GM21423 (cell line): ENCODE results near the gene EDAR.

Experiments used
- ATAC-seq: cut with Tn5 transposase; IDR thresholded peaks from one replicate; pipeline ENCODE4 v1.9.1; 2021; ENCODE audit warnings: mild to moderate bottlenecking, moderate library complexity; ENCODE audit not compliant: unreplicated experiment

Gene EDAR

DNA sequence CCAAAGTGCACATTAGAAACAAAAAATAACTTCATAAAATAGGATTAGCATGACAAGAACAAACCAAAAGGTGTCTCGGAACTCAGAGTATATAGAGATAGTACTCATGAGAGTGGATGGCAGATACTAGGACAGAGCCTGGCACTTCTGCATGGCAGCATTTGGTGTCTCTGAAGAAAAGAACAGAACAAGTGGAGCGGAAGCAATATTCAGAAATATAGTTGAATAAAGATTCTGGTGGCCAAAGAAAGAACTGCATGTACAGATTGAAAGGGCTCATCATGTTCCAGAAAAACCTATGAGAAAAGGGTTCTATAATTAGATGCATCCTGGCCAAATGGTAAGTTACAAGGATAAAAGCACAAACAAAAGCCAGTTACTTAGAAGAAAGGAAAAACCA lies 111.5 kb downstream of the EDAR start:
- ATAC-seq, result no peak

DNA sequence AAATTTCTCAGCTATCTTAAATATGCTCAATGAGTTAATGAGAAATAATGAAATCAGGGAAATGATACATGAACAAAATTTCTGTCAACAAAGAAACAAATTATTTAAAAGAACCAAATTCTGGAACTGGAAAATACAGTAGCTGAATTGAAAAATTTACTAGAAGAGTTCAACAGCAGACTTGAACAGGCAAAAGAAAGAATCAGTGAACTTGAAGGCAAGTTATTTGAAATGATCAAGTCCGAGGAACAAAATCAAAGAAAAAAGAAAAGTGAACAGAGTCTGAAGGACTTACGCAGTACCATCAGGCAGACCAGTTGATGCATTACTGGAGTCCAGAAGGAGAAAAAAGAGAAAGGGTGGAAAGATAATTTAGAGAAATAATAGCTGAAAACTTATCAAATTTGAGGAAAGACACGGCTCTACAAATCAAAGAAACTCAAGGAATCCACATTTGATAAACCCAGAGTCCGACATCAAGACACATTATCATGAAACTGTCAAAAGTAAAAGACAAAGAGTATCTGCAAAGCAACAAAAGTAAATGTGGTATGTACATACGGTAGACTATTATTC lies 118.9 kb downstream of the EDAR start:
- no peak for ATAC-seq

DNA sequence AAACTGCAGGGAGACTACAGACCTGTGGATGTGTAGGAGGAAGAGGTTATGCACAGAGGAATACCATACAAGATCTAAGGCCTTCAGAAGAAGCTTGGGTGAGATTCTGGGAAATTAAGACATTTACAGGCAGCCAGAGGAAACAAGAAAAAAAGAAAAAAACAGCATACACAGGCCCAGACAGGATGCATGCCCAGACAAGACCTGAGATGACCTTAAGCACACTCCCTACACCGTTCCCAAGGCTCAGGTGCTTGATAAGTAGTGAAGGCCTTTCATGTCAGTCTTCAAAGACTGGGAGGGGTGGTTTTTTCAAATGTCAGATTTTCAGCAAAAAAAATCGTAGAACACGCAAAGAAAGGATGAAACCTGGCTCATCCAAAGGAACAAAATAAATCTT lies 119.5 kb downstream of the EDAR start:
- ATAC-seq, result no peak

DNA sequence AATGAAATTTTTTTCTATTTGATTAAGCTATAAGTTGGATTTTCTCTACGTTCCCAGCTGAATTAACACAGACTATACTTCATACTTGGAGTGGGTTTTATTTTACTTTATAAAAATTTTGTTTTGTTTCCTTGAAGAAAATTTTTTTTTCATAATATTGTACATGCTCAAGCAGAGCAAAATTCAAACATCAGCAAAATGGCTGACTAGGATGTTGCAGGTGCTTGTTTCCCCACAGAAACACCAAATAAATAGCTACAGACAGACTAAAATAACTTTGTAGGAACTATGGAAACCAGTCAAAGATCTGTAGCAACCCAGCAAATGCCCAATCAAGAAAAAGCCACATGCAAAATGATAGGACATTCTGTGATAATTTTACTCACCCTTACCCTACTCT lies 120.1 kb downstream of the EDAR start:
- no peak for ATAC-seq

DNA sequence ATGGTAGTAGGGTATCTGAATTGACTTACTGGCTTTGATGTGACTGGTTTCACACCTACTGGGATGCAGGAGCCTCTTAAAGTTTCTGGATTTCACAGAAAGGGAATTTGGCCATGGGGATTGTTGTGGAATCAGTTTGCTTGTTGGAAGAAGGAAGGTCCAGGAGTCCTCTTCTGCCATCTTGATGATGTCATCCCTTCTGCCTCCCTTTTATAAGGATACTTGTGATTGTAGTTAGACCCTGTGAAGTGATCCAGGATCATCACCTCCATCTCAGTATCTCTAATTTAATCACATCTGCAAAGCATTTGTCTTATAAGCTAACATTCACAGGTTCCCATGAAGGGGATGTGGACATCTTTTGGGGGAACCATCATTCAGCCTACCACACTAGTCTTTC lies 123.0 kb downstream of the EDAR start:
- no peak for ATAC-seq

DNA sequence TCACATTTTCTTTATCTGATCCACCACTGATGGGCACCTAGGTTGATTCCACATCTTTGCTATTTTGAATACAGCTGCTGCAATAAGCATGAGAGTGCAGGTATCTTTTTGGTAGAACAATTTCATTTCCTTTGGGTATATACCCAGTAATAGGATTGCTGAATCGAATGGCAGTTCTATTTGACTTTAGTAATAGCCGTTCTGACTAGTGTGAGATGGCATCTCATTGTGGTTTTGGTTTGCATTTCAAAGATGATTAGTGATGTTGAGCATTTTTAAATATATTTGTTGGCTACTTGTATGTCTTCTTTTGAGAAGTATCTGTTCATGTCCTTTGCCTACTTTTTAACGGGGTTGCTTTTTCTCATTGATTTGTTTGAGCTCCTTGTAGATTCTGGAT lies 130.1 kb downstream of the EDAR start:
- ATAC-seq, result no peak

DNA sequence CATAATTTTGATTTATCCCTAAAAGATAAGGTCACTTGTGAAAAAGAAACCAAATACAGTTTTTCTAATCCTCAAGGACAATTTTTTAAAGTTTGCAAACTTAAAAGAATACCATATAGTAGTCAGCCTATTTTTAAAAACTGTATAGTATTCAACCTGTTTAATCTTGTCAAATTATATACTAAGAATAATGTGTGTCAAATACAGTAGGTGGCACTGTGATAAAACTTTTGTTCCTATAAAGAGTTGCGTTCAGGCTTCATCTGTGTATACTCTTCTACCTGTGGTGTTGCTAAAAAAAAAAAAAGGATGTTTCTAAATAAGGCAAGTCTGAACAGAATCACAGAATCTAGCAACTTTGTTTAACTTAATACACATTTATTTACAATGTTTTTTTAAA lies 133.8 kb downstream of the EDAR start:
- ATAC-seq, result no peak

DNA sequence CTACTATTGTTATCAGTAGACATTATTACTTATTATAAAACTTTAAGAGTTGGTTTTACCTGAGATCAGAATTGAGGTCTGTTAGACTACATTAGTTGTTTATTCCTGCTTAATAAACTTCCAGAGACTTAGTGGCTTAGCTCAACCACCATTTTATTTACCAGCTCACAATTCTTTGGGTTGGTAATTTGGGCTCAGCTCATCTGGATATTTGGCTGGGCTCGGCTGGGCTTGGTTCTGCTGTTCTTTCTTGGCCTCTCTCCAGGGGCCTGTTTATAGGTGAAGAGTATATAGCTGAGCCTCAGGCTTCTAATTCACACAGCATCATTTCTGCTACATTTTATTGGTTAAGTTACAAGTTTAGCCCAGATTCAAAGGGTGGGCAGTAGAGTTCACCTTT lies 134.5 kb downstream of the EDAR start:
- ATAC-seq, result no peak

DNA sequence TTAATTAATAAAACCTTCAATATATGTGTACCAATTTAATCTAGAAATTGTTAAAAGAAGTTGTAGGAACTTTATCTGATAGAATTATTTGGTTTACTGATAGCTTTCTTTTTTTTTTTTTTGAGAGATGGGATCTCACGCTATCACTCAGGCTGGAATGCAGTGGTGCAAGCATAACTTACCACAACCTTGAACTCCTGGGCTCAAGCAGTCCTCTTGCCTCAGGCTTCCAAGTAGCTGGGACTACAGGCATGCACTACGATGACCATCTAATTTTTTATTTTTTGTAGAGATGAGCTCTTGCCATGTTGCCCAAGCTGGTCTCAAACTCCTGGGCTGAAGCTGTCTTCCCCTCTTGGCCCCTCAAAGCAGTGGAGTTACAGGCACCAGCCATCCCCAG lies 135.6 kb downstream of the EDAR start:
- no peak for ATAC-seq

DNA sequence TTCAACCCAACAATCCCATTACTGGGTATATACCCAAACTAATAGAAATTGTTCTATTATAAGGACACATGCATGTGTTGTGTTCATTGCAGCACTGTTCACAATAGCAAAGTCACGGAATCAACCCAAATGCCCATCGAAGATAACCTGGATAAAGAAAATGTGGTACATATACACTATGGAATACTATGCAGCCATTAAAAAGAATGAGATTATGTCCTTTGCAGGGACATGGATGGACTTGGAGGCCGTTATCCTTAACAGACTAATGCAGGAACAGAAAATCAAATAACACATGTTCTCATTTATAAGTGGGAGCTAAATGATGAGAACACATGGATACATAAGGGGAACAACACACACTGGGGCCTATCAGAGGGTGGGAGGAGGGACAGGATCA lies 136.6 kb downstream of the EDAR start:
- no peak for ATAC-seq

DNA sequence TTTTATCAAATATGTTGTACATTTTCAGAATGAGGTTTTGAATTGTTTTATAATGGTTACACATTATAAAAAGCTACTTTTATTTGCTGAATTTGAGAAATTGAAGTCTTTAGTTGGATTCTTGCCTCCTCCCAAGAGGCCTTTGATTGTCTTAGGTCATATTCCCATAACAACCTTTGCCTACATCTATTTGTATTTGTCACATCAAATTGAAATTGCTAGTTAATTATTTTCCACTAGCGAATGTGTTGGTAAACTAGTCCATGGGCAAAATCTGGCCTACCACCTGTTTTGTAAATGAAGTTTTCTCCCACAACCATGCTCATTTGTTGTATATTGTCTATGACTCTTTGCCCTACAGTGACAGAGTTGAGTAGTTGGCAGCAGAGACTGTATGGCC lies 142.0 kb downstream of the EDAR start:
- ATAC-seq, result no peak

DNA sequence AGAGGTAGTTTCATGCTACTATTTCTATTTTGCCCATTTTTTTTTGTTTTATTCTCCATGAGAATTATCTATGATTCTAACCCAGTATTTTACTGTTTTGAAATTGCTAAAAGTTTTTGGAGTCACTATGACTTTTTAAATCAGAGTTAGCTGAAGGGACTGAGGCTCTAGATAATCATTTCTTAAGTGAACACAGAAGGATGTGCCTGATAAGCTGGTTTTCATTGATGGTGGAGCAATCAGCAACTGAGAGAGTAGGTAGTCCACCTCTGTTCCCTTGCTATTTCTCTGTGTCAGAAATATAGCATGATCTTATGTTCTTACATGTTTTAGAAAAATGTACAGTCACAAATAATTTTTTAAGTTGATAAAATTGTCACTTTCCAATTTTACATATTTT lies 143.1 kb downstream of the EDAR start:
- no peak for ATAC-seq
